ENCODE results near the gene CLCN1.

The CLCN1 gene

GRCh38 chr7:143331179-143331801 lies 15.4 kb downstream of the CLCN1 start:
- no peak for DNase-seq

- no peak for DNase-seq
Observed at GRCh38 chr7:143334244-143334643, 18.3 kb downstream of the CLCN1 start.

GRCh38 chr7:143337216-143337615 lies 21.3 kb downstream of the CLCN1 start:
- DNase-seq, result no peak

- DNase-seq, result no peak
Observed at GRCh38 chr7:143341842-143342241, 25.9 kb downstream of the CLCN1 start.

- DNase-seq, result no peak
Observed at GRCh38 chr7:143343596-143343995, 27.7 kb downstream of the CLCN1 start.

- peak in 2 of 56 donors; percentile 14 to 44 for DNase-seq
Observed at GRCh38 chr7:143345428-143345900, 29.6 kb downstream of the CLCN1 start.

- no peak for DNase-seq
Observed at GRCh38 chr7:143346018-143346417, 30.1 kb downstream of the CLCN1 start.

- no peak for DNase-seq
Observed at GRCh38 chr7:143347950-143348349, 32.0 kb downstream of the CLCN1 start.

- no peak for DNase-seq
Observed at GRCh38 chr7:143351060-143351459, 35.1 kb downstream of the CLCN1 start.

- DNase-seq, result no peak
Observed at GRCh38 chr7:143351574-143351973, 35.7 kb downstream of the CLCN1 start.

- no peak for DNase-seq
Observed at GRCh38 chr7:143352531-143353002, 36.7 kb downstream of the CLCN1 start.

GRCh38 chr7:143354376-143354775 lies 38.5 kb downstream of the CLCN1 start:
- DNase-seq, result no peak

- DNase-seq, result no peak
Observed at GRCh38 chr7:143354965-143355364, 39.1 kb downstream of the CLCN1 start.

GRCh38 chr7:143355450-143356385 lies 39.8 kb downstream of the CLCN1 start:
- DNase-seq, result no peak

- DNase-seq, result no peak
Observed at GRCh38 chr7:143356414-143357050, 40.6 kb downstream of the CLCN1 start.

GRCh38 chr7:143358626-143359025 lies 42.7 kb downstream of the CLCN1 start:
- no peak for DNase-seq

GRCh38 chr7:143359771-143360353 lies 44.0 kb downstream of the CLCN1 start:
- DNase-seq, result no peak

- peak in 38 of 56 donors; percentile 13 to 79 (median 43) for DNase-seq
Observed at GRCh38 chr7:143360788-143361551, 45.1 kb downstream of the CLCN1 start.

GRCh38 chr7:143361552-143362130 lies 45.7 kb downstream of the CLCN1 start:
- DNase-seq, result peak in 15 of 56 donors; percentile 28 to 72 (median 41)
